T-helper 17 cell (primary cell): ENCODE data around the gene SSC4D. TPM values are rescaled to one million over a fixed set of nuclear protein-coding genes. Genes with fewer than 3 reads are reported as not detected.

Experiments used
- ATAC-seq: fragments of 150-1000 bp; cut with Tn5 transposase; 2 replicates; pipeline ENCODE4 v1.10.0; 2021; ENCODE audit warnings: mild to moderate bottlenecking, moderate library complexity
- DNase-seq, 3 donors: peaks; one replicate each; pipeline versions ENCODE4 v3.0.0 to v3.0.0-alpha.2; 2020 to 2021
- H3K9me3 ChIP-seq: one replicate; pipeline ENCODE4 v1.7.0; 2013; ENCODE audit warnings: low read length, mild to moderate bottlenecking; ENCODE audit not compliant: control insufficient read depth, poor library complexity, severe bottlenecking
- H3K27ac Mint-ChIP-seq: one replicate; pipeline ENCODE4 v1.8.0; 2022; ENCODE audit warnings: mild to moderate bottlenecking, moderate library complexity, mixed read lengths
- H3K27me3 Mint-ChIP-seq: one replicate; pipeline ENCODE4 v1.8.0; 2022; ENCODE audit warnings: mixed read lengths
- H3K36me3 Mint-ChIP-seq: one replicate; pipeline ENCODE4 v1.8.0; 2022; ENCODE audit warnings: low read depth, mixed read lengths
- H3K4me1 Mint-ChIP-seq: one replicate; pipeline ENCODE4 v1.8.0; 2022; ENCODE audit warnings: mild to moderate bottlenecking, mixed read lengths
- H3K4me3 Mint-ChIP-seq: one replicate; pipeline ENCODE4 v1.8.0; 2022; ENCODE audit warnings: mild to moderate bottlenecking, moderate library complexity, mixed read lengths
- total RNA-seq, 4 donors: library from RNA in 2 of 4; stranded (reverse) in 2 of 4; gene quantifications; one replicate each; pipeline ENCODE4 v1.2.3 and lab custom pipeline; 2022 to 2026

SSC4D gene
- total RNA-seq, 2 donors from 2014 or later: not detected

- no peak for ATAC-seq
- no peaks in the 10 kb centered on the region for H3K27me3 Mint-ChIP-seq
- peak overlapping the region; percentile 98 for H3K4me3 Mint-ChIP-seq
- peak overlapping the region; percentile 93 for H3K27ac Mint-ChIP-seq
- H3K9me3 ChIP-seq: no peaks in the 10 kb centered on the region
- peaks cover 29% of the 10 kb centered on the region for H3K4me1 Mint-ChIP-seq
- no peak for DNase-seq
- peaks cover 7% of the 10 kb centered on the region for H3K36me3 Mint-ChIP-seq
These were observed 49.4 kb downstream of the SSC4D start for GRCh38 chr7:76359978-76360638.

GRCh38 chr7:76359111-76359977 is 50.2 kb downstream of the SSC4D start:
- H3K4me1 Mint-ChIP-seq: peaks cover 28% of the 10 kb centered on the region
- ATAC-seq: peak; percentile 93
- peak overlapping the region; percentile 98 for H3K4me3 Mint-ChIP-seq
- peak overlapping the region; percentile 93 for H3K27ac Mint-ChIP-seq
- no peaks in the 10 kb centered on the region for H3K27me3 Mint-ChIP-seq
- peak; percentile 83 to 96 (median 85) for DNase-seq
- H3K9me3 ChIP-seq: no peaks in the 10 kb centered on the region
- H3K36me3 Mint-ChIP-seq: peaks cover 9% of the 10 kb centered on the region

- H3K4me1 Mint-ChIP-seq: peaks cover 23% of the 10 kb centered on the region
- H3K27ac Mint-ChIP-seq: peak within 1 kb of the TSS; percentile 93
- no peaks in the 10 kb centered on the region for H3K9me3 ChIP-seq
- H3K4me3 Mint-ChIP-seq: peak within 1 kb of the TSS; percentile 98
- H3K27me3 Mint-ChIP-seq: no peaks in the 10 kb centered on the region
- DNase-seq: peak; percentile 75 to 89 (median 85)
- peak; percentile 80 for ATAC-seq
- H3K36me3 Mint-ChIP-seq: peaks cover 9% of the 10 kb centered on the region
These were observed 50.9 kb downstream of the SSC4D start, which contains the start of gene YWHAG for GRCh38 chr7:76358481-76359110. YWHAG (minus strand) TSS chr7:76358991; CDS start chr7:76358808, 183 bp downstream.

- DNase-seq: peak in 1 of 3 donors; percentile 27
- Mint-ChIP-seq H3K4me3 (peak overlapping the region; percentile 98), H3K4me1 (peaks cover 23% of the 10 kb centered on the region), H3K36me3 (peaks cover 9% of the 10 kb centered on the region), H3K27ac (peak overlapping the region; percentile 93), H3K27me3 (no peaks in the 10 kb centered on the region)
- peak; percentile 4 for ATAC-seq
- no peaks in the 10 kb centered on the region for H3K9me3 ChIP-seq
These were observed 51.5 kb downstream of the SSC4D start for GRCh38 chr7:76358011-76358480.

GRCh38 chr7:76357475-76358010 is 52.0 kb downstream of the SSC4D start:
- peaks cover 9% of the 10 kb centered on the region for H3K36me3 Mint-ChIP-seq
- DNase-seq (no peak), ATAC-seq (no peak)
- no peaks in the 10 kb centered on the region for H3K27me3 Mint-ChIP-seq
- H3K4me3 Mint-ChIP-seq: peak overlapping the region; percentile 98
- H3K27ac Mint-ChIP-seq: peak overlapping the region; percentile 93
- no peaks in the 10 kb centered on the region for H3K9me3 ChIP-seq
- H3K4me1 Mint-ChIP-seq: peaks cover 25% of the 10 kb centered on the region

- no peaks in the 10 kb centered on the region for H3K27me3 Mint-ChIP-seq
- H3K27ac Mint-ChIP-seq: peak overlapping the region; percentile 93
- peaks cover 27% of the 10 kb centered on the region for H3K4me1 Mint-ChIP-seq
- DNase-seq (no peak), ATAC-seq (no peak)
- H3K9me3 ChIP-seq: no peaks in the 10 kb centered on the region
- peak overlapping the region; percentile 98 for H3K4me3 Mint-ChIP-seq
- peaks cover 9% of the 10 kb centered on the region for H3K36me3 Mint-ChIP-seq
These were observed 52.7 kb downstream of the SSC4D start for GRCh38 chr7:76356823-76357222.

- DNase-seq (no peak), ATAC-seq (no peak)
- peak overlapping the region; percentile 34 for H3K27ac Mint-ChIP-seq
- no peaks in the 10 kb centered on the region for H3K9me3 ChIP-seq
- H3K4me1 Mint-ChIP-seq: peaks cover 34% of the 10 kb centered on the region
- no peak overlapping the region for H3K4me3 Mint-ChIP-seq
- no peaks in the 10 kb centered on the region for H3K27me3 Mint-ChIP-seq
- peaks cover 11% of the 10 kb centered on the region for H3K36me3 Mint-ChIP-seq
These were observed 53.4 kb downstream of the SSC4D start for GRCh38 chr7:76356115-76356514.

- peaks cover 38% of the 10 kb centered on the region for H3K4me1 Mint-ChIP-seq
- no peaks in the 10 kb centered on the region for H3K9me3 ChIP-seq
- peak overlapping the region; percentile 34 for H3K27ac Mint-ChIP-seq
- DNase-seq: no peak
- peaks cover 11% of the 10 kb centered on the region for H3K36me3 Mint-ChIP-seq
- H3K4me3 Mint-ChIP-seq: peak overlapping the region; percentile 41
- H3K27me3 Mint-ChIP-seq: no peaks in the 10 kb centered on the region
- no peak for ATAC-seq
These were observed 54.3 kb downstream of the SSC4D start for GRCh38 chr7:76354981-76355730.

GRCh38 chr7:76354516-76354915 is 55.0 kb downstream of the SSC4D start:
- no peaks in the 10 kb centered on the region for H3K9me3 ChIP-seq
- H3K36me3 Mint-ChIP-seq: peaks cover 11% of the 10 kb centered on the region
- H3K4me3 Mint-ChIP-seq: no peak overlapping the region
- ATAC-seq (no peak), DNase-seq (no peak)
- H3K27ac Mint-ChIP-seq: no peak overlapping the region
- no peaks in the 10 kb centered on the region for H3K27me3 Mint-ChIP-seq
- H3K4me1 Mint-ChIP-seq: peaks cover 36% of the 10 kb centered on the region

- peaks cover 36% of the 10 kb centered on the region for H3K4me1 Mint-ChIP-seq
- H3K9me3 ChIP-seq: no peaks in the 10 kb centered on the region
- no peak overlapping the region for H3K27ac Mint-ChIP-seq
- H3K4me3 Mint-ChIP-seq: no peak overlapping the region
- no peak for ATAC-seq
- no peaks in the 10 kb centered on the region for H3K27me3 Mint-ChIP-seq
- H3K36me3 Mint-ChIP-seq: peaks cover 11% of the 10 kb centered on the region
- DNase-seq: no peak
These were observed 55.8 kb downstream of the SSC4D start for GRCh38 chr7:76353744-76354143.

GRCh38 chr7:76352193-76352592 is 57.3 kb downstream of the SSC4D start:
- Mint-ChIP-seq H3K27ac (peak overlapping the region; percentile 71), H3K36me3 (peaks cover 10% of the 10 kb centered on the region), H3K4me1 (peaks cover 36% of the 10 kb centered on the region), H3K4me3 (no peak overlapping the region), H3K27me3 (no peaks in the 10 kb centered on the region)
- no peak for DNase-seq
- ATAC-seq: peak; percentile 21
- no peaks in the 10 kb centered on the region for H3K9me3 ChIP-seq

GRCh38 chr7:76351372-76351771 is 58.1 kb downstream of the SSC4D start:
- peaks cover 13% of the 10 kb centered on the region for H3K36me3 Mint-ChIP-seq
- no peaks in the 10 kb centered on the region for H3K27me3 Mint-ChIP-seq
- ATAC-seq (no peak), DNase-seq (no peak)
- no peak overlapping the region for H3K27ac Mint-ChIP-seq
- no peaks in the 10 kb centered on the region for H3K9me3 ChIP-seq
- H3K4me3 Mint-ChIP-seq: no peak overlapping the region
- peaks cover 42% of the 10 kb centered on the region for H3K4me1 Mint-ChIP-seq
